ENCODE results near the gene MGAT4A. TPM values are rescaled to one million over a fixed set of nuclear protein-coding genes. Genes with fewer than 3 reads are reported as not detected.
A peak's percentile ranks its signal among the peaks of the same experiment; 100 is the strongest.
"Not testable (repeated sequence)": the region's sequence is repeated elsewhere in the genome, so short reads cannot be mapped to it uniquely, and the experiment has no call there.

MGAT4A gene
- total RNA-seq, 6 experiments from 2014 or later = 0.14 TPM; not detected in 5

DNA sequence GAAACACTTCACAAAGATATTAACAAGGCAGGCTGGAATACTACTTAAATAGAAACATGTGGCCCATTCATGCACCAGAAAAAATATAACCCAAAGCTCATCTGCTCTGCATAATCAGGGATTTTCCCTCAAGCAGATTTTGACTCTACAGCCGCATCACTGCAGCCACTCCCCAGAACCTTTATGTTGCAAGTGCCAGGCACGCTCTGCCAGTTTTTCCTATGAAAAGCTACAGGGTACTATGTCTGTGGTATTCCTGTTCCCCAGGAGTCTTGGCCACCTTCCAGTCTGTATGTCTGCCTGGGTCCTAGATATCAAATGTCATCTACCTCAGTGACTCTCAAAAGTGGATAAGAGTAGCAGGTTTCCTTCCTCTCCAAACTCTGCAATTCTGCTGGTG is 126.4 kb downstream of the MGAT4A start:
- no peaks in the 10 kb centered on the region for H3K9me3 Mint-ChIP-seq
- peaks cover 17% of the 10 kb centered on the region for H3K36me3 Mint-ChIP-seq (ENCODE audit: low read depth)
- H3K4me3 Mint-ChIP-seq = no peak overlapping the region
- H3K27me3 Mint-ChIP-seq (ENCODE audit: insufficient read depth) = 0 out of 2 replicates have a peak, but pooled peaks cover 2% of the 10 kb centered on the region
- H3K27ac Mint-ChIP-seq = no peak overlapping the region
- no peak for DNase-seq
- TF ChIP-seq, protein P1, sequence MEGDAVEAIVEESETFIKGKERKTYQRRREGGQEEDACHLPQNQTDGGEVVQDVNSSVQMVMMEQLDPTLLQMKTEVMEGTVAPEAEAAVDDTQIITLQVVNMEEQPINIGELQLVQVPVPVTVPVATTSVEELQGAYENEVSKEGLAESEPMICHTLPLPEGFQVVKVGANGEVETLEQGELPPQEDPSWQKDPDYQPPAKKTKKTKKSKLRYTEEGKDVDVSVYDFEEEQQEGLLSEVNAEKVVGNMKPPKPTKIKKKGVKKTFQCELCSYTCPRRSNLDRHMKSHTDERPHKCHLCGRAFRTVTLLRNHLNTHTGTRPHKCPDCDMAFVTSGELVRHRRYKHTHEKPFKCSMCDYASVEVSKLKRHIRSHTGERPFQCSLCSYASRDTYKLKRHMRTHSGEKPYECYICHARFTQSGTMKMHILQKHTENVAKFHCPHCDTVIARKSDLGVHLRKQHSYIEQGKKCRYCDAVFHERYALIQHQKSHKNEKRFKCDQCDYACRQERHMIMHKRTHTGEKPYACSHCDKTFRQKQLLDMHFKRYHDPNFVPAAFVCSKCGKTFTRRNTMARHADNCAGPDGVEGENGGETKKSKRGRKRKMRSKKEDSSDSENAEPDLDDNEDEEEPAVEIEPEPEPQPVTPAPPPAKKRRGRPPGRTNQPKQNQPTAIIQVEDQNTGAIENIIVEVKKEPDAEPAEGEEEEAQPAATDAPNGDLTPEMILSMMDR (IDR thresholded peaks at IDR 0.05) = no peak
- H3K4me1 Mint-ChIP-seq (ENCODE audit: low read depth) = peaks cover 33% of the 10 kb centered on the region

DNA sequence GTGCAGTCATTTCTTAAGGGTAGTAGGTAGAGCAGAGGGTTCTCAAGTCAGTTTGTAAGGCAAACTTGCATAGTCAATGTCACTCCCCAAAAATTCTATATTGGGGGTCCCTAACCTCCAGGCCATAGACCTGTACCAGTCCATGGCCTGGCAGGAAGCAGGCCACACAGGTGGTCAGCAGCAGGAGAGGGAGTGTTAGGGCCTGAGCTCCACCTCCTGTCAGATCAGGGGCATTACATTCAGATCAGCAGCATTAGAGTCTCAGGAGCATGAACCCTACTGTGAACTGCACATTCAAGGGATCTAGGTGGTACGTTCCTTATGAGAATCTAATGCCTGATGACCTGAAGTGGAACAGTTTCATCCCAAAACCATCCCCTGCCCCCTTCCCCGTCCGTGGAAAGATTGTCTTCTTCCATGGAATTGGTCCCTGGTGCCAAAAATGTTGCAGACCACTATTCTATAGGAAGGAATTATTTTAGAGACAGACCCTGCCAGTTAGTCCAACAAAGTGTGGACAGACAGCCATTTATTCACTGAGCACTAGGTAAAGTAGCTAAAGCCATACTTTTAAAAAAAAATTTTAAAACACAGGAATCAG is 129.3 kb downstream of the MGAT4A start:
- no peaks in the 10 kb centered on the region for H3K9me3 Mint-ChIP-seq
- TF ChIP-seq, protein P1 (IDR thresholded peaks at IDR 0.05) = peak; percentile 80
- H3K4me3 Mint-ChIP-seq = no peak overlapping the region
- peaks cover 10% of the 10 kb centered on the region for H3K36me3 Mint-ChIP-seq (ENCODE audit: low read depth)
- no peak overlapping the region for H3K27ac Mint-ChIP-seq
- H3K27me3 Mint-ChIP-seq (ENCODE audit: insufficient read depth) = 0 out of 2 replicates have a peak, but pooled peaks cover 2% of the 10 kb centered on the region
- peaks cover 26% of the 10 kb centered on the region for H3K4me1 Mint-ChIP-seq (ENCODE audit: low read depth)
- peak; percentile 32 for DNase-seq

DNA sequence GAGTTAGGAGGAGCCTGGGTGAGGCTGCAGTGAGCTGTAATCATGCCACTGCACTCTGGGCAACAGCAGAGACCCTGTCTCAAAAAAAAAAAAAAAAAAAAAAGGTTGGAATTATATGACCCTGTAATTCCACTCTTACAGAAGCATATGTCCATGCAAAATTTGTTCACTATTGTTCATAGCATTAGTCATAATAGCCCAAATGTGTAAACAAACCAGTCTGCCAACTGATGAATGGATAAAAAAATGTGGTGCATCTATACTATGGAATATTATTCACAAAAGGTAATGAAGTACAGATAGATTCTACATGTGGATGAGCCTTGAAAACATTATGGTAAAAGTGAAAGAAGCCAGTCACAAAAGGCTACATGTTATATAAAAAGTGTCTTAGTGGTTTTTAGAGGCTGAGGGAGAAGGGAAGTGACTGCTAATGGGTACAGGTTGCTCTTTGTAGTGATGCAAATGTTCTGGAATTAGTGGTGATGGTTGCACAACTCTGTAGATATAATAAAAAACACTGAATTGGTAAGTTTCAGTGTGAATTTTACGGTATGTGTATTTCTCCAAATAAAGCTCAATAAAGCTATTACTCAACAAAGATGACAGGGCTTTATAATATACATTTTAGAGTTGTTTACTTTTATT is 132.0 kb downstream of the MGAT4A start:
- Mint-ChIP-seq H3K36me3 (ENCODE audit: low read depth) (peaks cover 25% of the 10 kb centered on the region), H3K4me3 (no peak overlapping the region; the same call in 1 of the 2 replicates), H3K4me1 (ENCODE audit: low read depth) (peaks cover 14% of the 10 kb centered on the region), H3K9me3 (0 out of 2 replicates have a peak, but pooled peaks cover 2% of the 10 kb centered on the region), H3K27ac (peak overlapping the region; percentile 13; the same call in 1 of the 2 replicates), H3K27me3 (ENCODE audit: insufficient read depth) (0 out of 2 replicates have a peak, but pooled peaks cover 2% of the 10 kb centered on the region)
- TF ChIP-seq, protein P1 (IDR thresholded peaks at IDR 0.05) = no peak
- peak; percentile 34 for DNase-seq

DNA sequence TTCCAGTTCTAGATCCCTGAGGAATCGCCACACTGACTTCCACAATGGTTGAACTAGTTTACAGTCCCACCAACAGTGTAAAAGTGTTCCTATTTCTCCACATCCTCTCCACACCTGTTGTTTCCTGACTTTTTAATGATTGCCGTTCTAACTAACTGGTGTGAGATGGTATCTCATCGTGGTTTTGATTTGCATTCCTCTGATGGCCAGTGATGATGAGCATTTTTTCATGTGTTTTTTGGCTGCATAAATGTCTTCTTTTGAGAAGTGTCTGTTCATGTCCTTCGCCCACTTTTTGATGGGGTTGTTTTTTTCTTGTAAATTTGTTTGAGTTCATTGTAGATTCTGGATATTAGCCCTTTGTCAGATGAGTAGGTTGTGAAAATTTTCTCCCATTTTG is 136.3 kb downstream of the MGAT4A start:
- not testable (repeated sequence) for H3K27ac Mint-ChIP-seq; DNase-seq; H3K4me3 Mint-ChIP-seq; H3K27me3 Mint-ChIP-seq (ENCODE audit: insufficient read depth); H3K9me3 Mint-ChIP-seq
- peaks cover 11% of the 10 kb centered on the region for H3K4me1 Mint-ChIP-seq (ENCODE audit: low read depth)
- peaks cover 27% of the 10 kb centered on the region for H3K36me3 Mint-ChIP-seq (ENCODE audit: low read depth)

DNA sequence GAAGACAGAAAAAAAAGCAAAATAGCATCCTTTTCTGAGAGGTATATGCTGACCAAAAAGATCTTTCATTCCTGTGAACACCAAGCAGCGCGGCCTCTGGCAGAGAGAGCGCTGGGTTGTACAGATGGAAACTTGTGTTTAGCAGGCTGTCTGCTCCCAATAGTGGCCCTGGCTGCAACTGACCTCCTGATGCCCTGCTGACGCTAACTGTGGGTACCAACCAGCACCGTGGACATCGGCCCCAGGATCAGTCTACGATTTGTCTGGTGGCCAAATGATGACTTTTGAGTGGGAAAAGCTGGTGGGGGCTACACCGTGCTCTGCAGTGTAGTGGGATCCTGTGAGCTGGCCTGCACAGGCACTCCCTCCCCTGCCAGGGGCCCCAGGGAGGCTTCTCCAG is 138.4 kb downstream of the MGAT4A start:
- Mint-ChIP-seq H3K4me3 (no peak overlapping the region), H3K27me3 (ENCODE audit: insufficient read depth) (no peaks in the 10 kb centered on the region), H3K4me1 (ENCODE audit: low read depth) (no peaks in the 10 kb centered on the region; the same call in 1 of the 2 replicates), H3K36me3 (ENCODE audit: low read depth) (peaks cover 27% of the 10 kb centered on the region), H3K9me3 (0 out of 2 replicates have a peak, but pooled peaks cover 4% of the 10 kb centered on the region), H3K27ac (no peak overlapping the region)
- DNase-seq = no peak
- TF ChIP-seq, protein P1 (IDR thresholded peaks at IDR 0.05) = no peak

DNA sequence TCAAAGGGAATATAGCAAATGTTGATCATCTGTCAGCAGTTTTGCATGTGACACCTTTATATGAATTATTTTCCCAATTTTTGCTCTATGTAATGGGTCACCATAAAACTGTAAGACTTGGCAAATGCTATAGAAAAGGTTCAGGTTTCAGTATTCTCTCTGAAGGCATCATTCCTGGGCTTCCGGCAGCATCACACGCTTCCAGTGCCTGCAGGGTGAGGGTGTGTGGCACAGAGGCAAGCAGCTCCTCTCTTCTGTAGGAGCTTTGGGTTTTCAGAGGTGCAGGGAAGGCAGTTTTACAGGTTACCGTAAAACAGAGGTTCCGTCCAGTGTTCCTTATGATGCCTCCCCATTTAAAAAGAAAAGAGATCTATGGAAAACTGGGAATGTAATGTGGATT is 141.4 kb downstream of the MGAT4A start:
- Mint-ChIP-seq H3K4me1 (ENCODE audit: low read depth) (no peaks in the 10 kb centered on the region; the same call in 1 of the 2 replicates), H3K36me3 (ENCODE audit: low read depth) (peaks cover 10% of the 10 kb centered on the region), H3K4me3 (no peak overlapping the region), H3K27me3 (ENCODE audit: insufficient read depth) (no peaks in the 10 kb centered on the region), H3K27ac (no peak overlapping the region), H3K9me3 (0 out of 2 replicates have a peak, but pooled peaks cover 4% of the 10 kb centered on the region)
- TF ChIP-seq, protein P1 (IDR thresholded peaks at IDR 0.05) = no peak
- no peak for DNase-seq

Measured in HFFc6 (cell line).